Smooth muscle cell (in vitro differentiated cells): Measurements from ENCODE around the gene DTHD1. TPM values are rescaled to one million over a fixed set of nuclear protein-coding genes. Genes with fewer than 3 reads are reported as not detected.

Experiments
- DNase-seq: peaks from one replicate; lab custom pipeline; 2025; ENCODE audit not compliant: unreplicated experiment; lab: John Stamatoyannopoulos, UW
- H2AFZ ChIP-seq: fragments of 200-600 bp; sonication (generic); 2 replicates; pipeline ENCODE4 v1.6.0; 2016; ENCODE audit warnings: antibody characterized with exemption, low read depth, mild to moderate bottlenecking
- H3F3A ChIP-seq: fragments of 200-600 bp; sonication (generic); 2 replicates; pipeline ENCODE4 v1.6.0; 2017; ENCODE audit warnings: antibody characterized with exemption, low read depth
- H3K27ac ChIP-seq: fragments of 200-600 bp; sonication (generic); 2 replicates; pipeline ENCODE4 v1.5.1; 2016; ENCODE audit warnings: low read depth, mild to moderate bottlenecking
- H3K27me3 ChIP-seq: fragments of 200-600 bp; sonication (generic); 2 replicates; pipeline ENCODE4 v1.6.1; 2016; ENCODE audit warnings: low read depth, mild to moderate bottlenecking
- H3K36me3 ChIP-seq: fragments of 200-600 bp; sonication (generic); 2 replicates; pipeline ENCODE4 v1.5.1; 2016; ENCODE audit warnings: low read depth
- H3K4me1 ChIP-seq: fragments of 200-600 bp; sonication (generic); 2 replicates; pipeline ENCODE4 v1.5.1; 2016; ENCODE audit warnings: low read depth
- H3K4me2 ChIP-seq: fragments of 200-600 bp; sonication (generic); 2 replicates; pipeline ENCODE4 v1.6.0; 2016; ENCODE audit warnings: mild to moderate bottlenecking
- H3K4me3 ChIP-seq: fragments of 200-600 bp; sonication (generic); 2 replicates; pipeline ENCODE4 v1.5.1; 2016; ENCODE audit warnings: mild to moderate bottlenecking
- H3K79me2 ChIP-seq: fragments of 200-600 bp; sonication (generic); 2 replicates; pipeline ENCODE4 v1.6.0; 2016; ENCODE audit warnings: low read depth, mild to moderate bottlenecking
- H3K9ac ChIP-seq: fragments of 200-600 bp; sonication (generic); 2 replicates; pipeline ENCODE4 v1.6.0; 2016; ENCODE audit warnings: low read depth
- H3K9me3 ChIP-seq: fragments of 200-600 bp; sonication (generic); replicated peaks from 2 replicates; pipeline ENCODE4 v1.5.1; 2016; ENCODE audit warnings: low read depth
- H4K20me1 ChIP-seq: fragments of 200-600 bp; sonication (generic); 2 replicates; pipeline ENCODE4 v1.6.0; 2016; ENCODE audit warnings: low read depth
- CTCF ChIP-seq: fragments of 200-600 bp; sonication (generic); IDR thresholded peaks from 2 replicates; pipeline ENCODE4 v1.5.1; 2017; ENCODE audit warnings: borderline replicate concordance, mild to moderate bottlenecking, antibody characterized with exemption; ENCODE audit not compliant: insufficient read depth, poor library complexity, severe bottlenecking
- WGBS: methylation state at CpG from one replicate; pipeline ENCODE4 v1.1.7; 2016; ENCODE audit warnings: low lambda C conversion rate; 5-methylcytosine and 5-hydroxymethylcytosine counted together
- polyA plus RNA-seq: library from polyadenylated mRNA; unstranded; fragments of >200 nt; fragmentation: Nextera tagmentation; extraction: Ambion mirVana; gene quantifications from 2 replicates; pipeline ENCODE4 v1.2.1, GENCODE V29; 2016
- total RNA-seq: library from RNA; depleted of rRNA; stranded (reverse); fragments of >200 nt; gene quantifications from 2 replicates; pipeline ENCODE4 v1.2.3, GENCODE V29; 2014

The DTHD1 gene
- total and polyA plus RNA-seq, 2 experiments from 2014 or later = not detected

- Histone ChIP-seq H3K9me3 (no peaks in the 10 kb centered on the region), H3F3A (no peaks in the 10 kb centered on the region), H3K4me2 (no peak overlapping the region), H3K27me3 (peaks cover 3% of the 10 kb centered on the region), H3K4me1 (no peaks in the 10 kb centered on the region), H2AFZ (no peak overlapping the region), H3K79me2 (no peaks in the 10 kb centered on the region), H3K36me3 (no peaks in the 10 kb centered on the region), H3K9ac (no peak overlapping the region), H3K4me3 (no peak overlapping the region), H4K20me1 (no peaks in the 10 kb centered on the region), H3K27ac (no peak overlapping the region)
- DNase-seq = no peak
- no peak for TF ChIP-seq CTCF
- WGBS = 95% methylated on average over 4 of the region's 4 CpGs
Measured at GRCh38 chr4:36326476-36327029, 45.1 kb downstream of the DTHD1 start.

- H3F3A ChIP-seq = no peaks in the 10 kb centered on the region
- no peaks in the 10 kb centered on the region for H3K4me1 ChIP-seq
- no peak overlapping the region for H3K9ac ChIP-seq
- H3K36me3 ChIP-seq = no peaks in the 10 kb centered on the region
- no peak overlapping the region for H3K4me2 ChIP-seq
- H3K4me3 ChIP-seq = no peak overlapping the region
- peaks cover 3% of the 10 kb centered on the region for H3K27me3 ChIP-seq
- H2AFZ ChIP-seq = no peak overlapping the region
- H3K9me3 ChIP-seq = no peaks in the 10 kb centered on the region
- H3K79me2 ChIP-seq = no peaks in the 10 kb centered on the region
- TF ChIP-seq CTCF = no peak
- H4K20me1 ChIP-seq = no peaks in the 10 kb centered on the region
- no peak overlapping the region for H3K27ac ChIP-seq
- WGBS = 84% methylated on average over 5 of the region's 5 CpGs
- DNase-seq = no peak
Measured at GRCh38 chr4:36327400-36327799, 46.0 kb downstream of the DTHD1 start.

- no peaks in the 10 kb centered on the region for H3K4me1 ChIP-seq
- 84% methylated on average over 9 of the region's 9 CpGs for WGBS
- H3K4me2 ChIP-seq = no peak overlapping the region
- H3K4me3 ChIP-seq = no peak overlapping the region
- no peaks in the 10 kb centered on the region for H4K20me1 ChIP-seq
- no peak overlapping the region for H3K27ac ChIP-seq
- H2AFZ ChIP-seq = no peak overlapping the region
- peaks cover 3% of the 10 kb centered on the region for H3K27me3 ChIP-seq
- H3K36me3 ChIP-seq = no peaks in the 10 kb centered on the region
- no peaks in the 10 kb centered on the region for H3K9me3 ChIP-seq
- no peak for DNase-seq
- H3F3A ChIP-seq = no peaks in the 10 kb centered on the region
- H3K79me2 ChIP-seq = no peaks in the 10 kb centered on the region
- no peak for TF ChIP-seq CTCF
- H3K9ac ChIP-seq = no peak overlapping the region
Measured at GRCh38 chr4:36328130-36328529, 46.7 kb downstream of the DTHD1 start.

- Histone ChIP-seq H3K79me2 (no peaks in the 10 kb centered on the region), H3K9ac (no peak overlapping the region), H3K4me2 (no peak overlapping the region), H3K27me3 (peaks cover under 1% of the 10 kb centered on the region), H4K20me1 (no peaks in the 10 kb centered on the region), H3K36me3 (no peaks in the 10 kb centered on the region), H3K27ac (no peak overlapping the region), H3K9me3 (no peaks in the 10 kb centered on the region), H2AFZ (no peak overlapping the region), H3K4me1 (no peaks in the 10 kb centered on the region), H3F3A (no peaks in the 10 kb centered on the region), H3K4me3 (no peak overlapping the region)
- no peak for TF ChIP-seq CTCF
- DNase-seq = no peak
- WGBS = 90% methylated on average over 2 of the region's 2 CpGs
Measured at GRCh38 chr4:36329228-36329627, 47.8 kb downstream of the DTHD1 start.
